Measurements from ENCODE around the gene VIL1.

The VIL1 gene

GRCh38 chr2:218435003-218435982, 16.4 kb downstream of the VIL1 start:
- no peak for DNase-seq (ENCODE audit: low read depth in 2 of 2, low spot score in 1 of 2)

GRCh38 chr2:218436992-218437391, 18.1 kb downstream of the VIL1 start:
- no peak for DNase-seq (ENCODE audit: low read depth in 2 of 2, low spot score in 1 of 2)

GRCh38 chr2:218437969-218438368, 19.0 kb downstream of the VIL1 start:
- DNase-seq (ENCODE audit: low read depth in 2 of 2, low spot score in 1 of 2), result no peak

GRCh38 chr2:218438596-218438995, 19.7 kb downstream of the VIL1 start:
- DNase-seq (ENCODE audit: low read depth in 2 of 2, low spot score in 1 of 2), result no peak

GRCh38 chr2:218444692-218445357, 25.9 kb downstream of the VIL1 start:
- DNase-seq (ENCODE audit: low read depth in 2 of 2, low spot score in 1 of 2), result no peak

GRCh38 chr2:218445602-218446001, 26.7 kb downstream of the VIL1 start:
- no peak for DNase-seq (ENCODE audit: low read depth in 2 of 2, low spot score in 1 of 2)

- DNase-seq (ENCODE audit: low read depth in 2 of 2, low spot score in 1 of 2), result no peak
Measured at GRCh38 chr2:218446547-218446946, 27.6 kb downstream of the VIL1 start.

GRCh38 chr2:218447072-218447471, 28.1 kb downstream of the VIL1 start:
- no peak for DNase-seq (ENCODE audit: low read depth in 2 of 2, low spot score in 1 of 2)

- DNase-seq (ENCODE audit: low read depth in 2 of 2, low spot score in 1 of 2), result no peak
Measured at GRCh38 chr2:218448934-218449333, 30.0 kb downstream of the VIL1 start.

- DNase-seq (ENCODE audit: low read depth in 2 of 2, low spot score in 1 of 2), result no peak
Measured at GRCh38 chr2:218452079-218452478, 33.2 kb downstream of the VIL1 start.

GRCh38 chr2:218456849-218457248, 37.9 kb downstream of the VIL1 start:
- no peak for DNase-seq (ENCODE audit: low read depth in 2 of 2, low spot score in 1 of 2)

- no peak for DNase-seq (ENCODE audit: low read depth in 2 of 2, low spot score in 1 of 2)
Measured at GRCh38 chr2:218458598-218458997, 39.7 kb downstream of the VIL1 start.

GRCh38 chr2:218465987-218466633, 47.2 kb downstream of the VIL1 start:
- DNase-seq (ENCODE audit: low read depth in 2 of 2, low spot score in 1 of 2), result no peak

GRCh38 chr2:218470448-218470847, 51.5 kb downstream of the VIL1 start:
- DNase-seq (ENCODE audit: low read depth in 2 of 2, low spot score in 1 of 2), result no peak

- DNase-seq (ENCODE audit: low read depth in 2 of 2, low spot score in 1 of 2), result no peak
Measured at GRCh38 chr2:218471036-218471435, 52.1 kb downstream of the VIL1 start.

- no peak for DNase-seq (ENCODE audit: low read depth in 2 of 2, low spot score in 1 of 2)
Measured at GRCh38 chr2:218471982-218472381, 53.1 kb downstream of the VIL1 start.

GRCh38 chr2:218472988-218473387, 54.1 kb downstream of the VIL1 start:
- no peak for DNase-seq (ENCODE audit: low read depth in 2 of 2, low spot score in 1 of 2)

- no peak for DNase-seq (ENCODE audit: low read depth in 2 of 2, low spot score in 1 of 2)
Measured at GRCh38 chr2:218474527-218474926, 55.6 kb downstream of the VIL1 start.

GRCh38 chr2:218476676-218477075, 57.8 kb downstream of the VIL1 start:
- no peak for DNase-seq (ENCODE audit: low read depth in 2 of 2, low spot score in 1 of 2)

- no peak for DNase-seq (ENCODE audit: low read depth in 2 of 2, low spot score in 1 of 2)
Measured at GRCh38 chr2:218477247-218477646, 58.3 kb downstream of the VIL1 start.

GRCh38 chr2:218478544-218478943, 59.6 kb downstream of the VIL1 start:
- DNase-seq (ENCODE audit: low read depth in 2 of 2, low spot score in 1 of 2), result no peak

- no peak for DNase-seq (ENCODE audit: low read depth in 2 of 2, low spot score in 1 of 2)
Measured at GRCh38 chr2:218479595-218479994, 60.7 kb downstream of the VIL1 start.

All from stimulated activated CD8-positive, alpha-beta memory T cell treated with anti-CD3 and anti-CD28 coated beads, Interleukin-4, amount 100 ng/mL, for 4 hours (primary cell).